DMS53 treated with DMSO at 0.1 percent for 48 hours (cell line): ENCODE measurements around the gene DCAF17.
"Not testable (repeated sequence)": the region's sequence is repeated elsewhere in the genome, so short reads cannot be mapped to it uniquely, and the experiment has no call there.

ENCODE experiments used
- DNase-seq: peaks from one replicate; lab custom pipeline; 2025; ENCODE audit not compliant: unreplicated experiment; lab: John Stamatoyannopoulos, UW

The DCAF17 gene

DNA sequence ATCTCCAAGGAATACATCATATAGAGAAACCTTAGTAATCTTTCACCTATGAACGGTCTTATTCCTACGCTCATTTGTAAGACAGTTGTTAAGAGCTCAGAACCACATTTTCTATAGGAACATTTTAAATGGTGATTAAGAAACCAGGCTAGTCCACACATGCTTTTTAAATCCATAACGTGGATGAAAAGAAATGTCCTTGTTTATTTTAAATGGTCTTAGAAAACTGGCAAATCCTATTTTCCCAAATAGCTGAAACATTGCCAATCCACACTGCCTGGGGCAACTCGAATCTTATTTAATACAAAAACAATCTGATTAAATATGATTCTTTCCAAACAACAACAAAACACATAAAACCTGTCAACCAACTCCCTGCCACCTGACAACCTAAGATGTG is 23.9 kb upstream of the DCAF17 start:
- DNase-seq: no peak

GRCh38 chr2:171410624-171411023 is 23.4 kb upstream of the DCAF17 start:
- DNase-seq: no peak

- no peak for DNase-seq
Measured at GRCh38 chr2:171411214-171411613, 22.8 kb upstream of the DCAF17 start.

DNA sequence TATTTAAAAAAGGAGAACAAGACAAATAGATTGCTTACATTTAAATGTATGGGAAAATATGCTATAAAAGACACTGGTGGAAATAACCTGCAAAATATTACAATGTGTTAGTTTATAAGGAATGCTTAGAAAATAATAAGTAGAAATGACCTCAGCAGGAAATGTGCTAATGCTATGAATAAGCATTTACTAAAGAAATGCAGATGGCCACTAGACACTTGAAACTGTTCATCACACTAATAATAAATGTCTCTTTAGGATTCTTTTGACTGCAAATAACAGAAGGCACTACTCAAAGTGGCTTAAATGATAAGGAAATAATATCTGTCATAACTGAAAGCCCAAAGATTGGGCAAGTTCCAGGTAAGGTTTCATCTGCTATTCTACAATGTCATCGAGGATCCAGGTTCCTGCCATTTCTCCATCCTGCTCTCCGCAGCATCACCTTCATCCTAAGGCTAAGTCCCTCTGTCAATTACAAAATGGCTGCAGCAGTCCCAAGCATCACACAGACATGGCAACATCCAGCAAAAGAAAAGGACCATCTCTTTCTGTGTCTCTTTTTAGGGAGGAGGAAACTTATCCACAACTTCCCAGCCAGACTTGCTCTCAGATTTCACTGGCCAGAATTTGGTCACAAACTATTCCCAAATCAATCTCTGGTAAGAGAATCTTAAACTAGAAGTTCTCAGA is 22.1 kb upstream of the DCAF17 start:
- no peak for DNase-seq

DNA sequence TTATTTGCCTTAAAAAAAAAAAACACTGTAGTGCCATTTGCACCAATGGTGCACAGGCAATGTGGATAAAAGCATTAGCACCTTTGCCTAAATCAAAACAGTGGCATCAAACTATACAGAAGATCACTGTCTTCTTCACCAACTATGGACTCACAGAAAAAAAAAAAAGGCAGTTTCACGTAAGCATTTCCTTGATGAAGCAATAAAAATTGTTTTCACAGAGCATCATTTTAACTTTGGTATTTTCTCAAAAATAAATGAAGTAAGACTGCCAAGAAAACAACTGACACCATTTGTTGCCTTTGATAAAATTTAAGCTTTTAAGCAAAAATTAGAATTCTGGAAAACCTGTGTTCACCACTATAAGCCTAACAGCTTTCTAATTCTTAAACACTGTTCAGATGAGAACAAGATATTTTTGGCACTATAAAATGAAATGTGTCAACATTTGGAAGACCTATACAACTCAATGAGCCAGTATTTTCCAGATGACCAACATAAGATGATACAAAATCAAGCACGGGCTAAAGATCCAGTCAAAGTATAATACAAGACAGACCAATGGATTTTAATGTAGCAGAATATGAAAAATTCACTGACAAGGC is 21.4 kb upstream of the DCAF17 start:
- DNase-seq: no peak

- not testable (repeated sequence) for DNase-seq
Measured at GRCh38 chr2:171414645-171415044, 19.4 kb upstream of the DCAF17 start.

DNA sequence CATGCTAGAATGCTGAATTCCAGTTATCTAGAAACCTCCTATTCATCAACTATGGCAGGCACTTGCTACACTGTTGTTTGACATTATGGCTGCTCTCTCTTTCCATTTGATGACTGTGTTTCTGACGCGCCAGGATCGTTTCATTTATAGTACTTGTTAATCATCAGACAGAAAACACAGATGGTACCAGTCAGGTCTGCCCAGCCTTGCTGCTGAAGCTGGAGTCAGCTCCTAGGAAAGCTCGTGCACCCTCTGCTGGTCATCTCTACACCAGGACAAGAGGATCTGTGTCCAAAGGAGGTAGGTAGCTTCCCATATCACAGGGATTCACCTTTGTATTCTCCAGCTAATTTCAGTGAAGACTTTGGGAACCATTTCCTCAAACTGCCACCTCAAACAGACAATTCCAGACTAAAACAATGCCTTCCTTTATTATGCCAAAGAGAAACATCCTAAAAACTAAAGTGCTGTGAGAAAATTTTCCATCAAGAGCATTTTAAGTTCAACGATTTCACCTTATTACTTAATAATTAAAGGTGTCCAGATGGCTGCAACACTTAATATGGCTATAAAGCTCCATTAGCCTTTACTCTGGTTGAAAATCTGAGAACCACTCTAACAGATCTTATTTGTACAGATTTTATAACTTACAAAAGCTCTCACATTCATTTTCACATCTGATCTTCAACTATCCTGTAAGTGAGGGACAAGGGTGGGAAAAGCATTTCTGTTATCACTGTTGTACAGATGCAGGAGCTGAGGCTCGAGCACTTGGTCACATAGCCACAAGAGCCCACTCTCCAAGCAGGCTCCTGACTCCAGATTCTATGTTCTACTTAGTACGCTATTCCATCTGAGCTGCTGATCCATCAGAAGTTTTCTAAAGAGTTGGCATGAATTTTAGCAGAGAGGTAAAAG is 17.8 kb upstream of the DCAF17 start:
- DNase-seq: peak; percentile 97

DNA sequence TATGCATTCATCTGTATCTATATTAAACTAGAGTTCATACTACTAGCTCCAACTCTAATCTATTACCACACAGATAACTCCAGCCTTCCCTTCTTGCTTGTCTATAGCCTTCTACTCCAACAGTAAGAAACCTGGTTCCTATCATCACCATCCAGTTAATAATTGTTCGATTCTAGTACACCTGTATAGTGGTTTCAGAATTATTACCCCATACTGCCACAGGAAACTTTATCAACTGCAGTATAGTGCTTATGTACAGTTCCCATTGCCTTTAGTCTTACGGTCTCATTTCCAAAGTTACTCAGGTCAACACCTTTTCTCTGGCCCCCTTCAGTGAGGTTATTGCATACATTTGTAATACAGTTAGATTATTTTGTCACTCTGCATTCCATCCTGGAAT is 14.7 kb upstream of the DCAF17 start:
- no peak for DNase-seq

- no peak for DNase-seq
Measured at GRCh38 chr2:171420728-171421563, 13.1 kb upstream of the DCAF17 start.

DNA sequence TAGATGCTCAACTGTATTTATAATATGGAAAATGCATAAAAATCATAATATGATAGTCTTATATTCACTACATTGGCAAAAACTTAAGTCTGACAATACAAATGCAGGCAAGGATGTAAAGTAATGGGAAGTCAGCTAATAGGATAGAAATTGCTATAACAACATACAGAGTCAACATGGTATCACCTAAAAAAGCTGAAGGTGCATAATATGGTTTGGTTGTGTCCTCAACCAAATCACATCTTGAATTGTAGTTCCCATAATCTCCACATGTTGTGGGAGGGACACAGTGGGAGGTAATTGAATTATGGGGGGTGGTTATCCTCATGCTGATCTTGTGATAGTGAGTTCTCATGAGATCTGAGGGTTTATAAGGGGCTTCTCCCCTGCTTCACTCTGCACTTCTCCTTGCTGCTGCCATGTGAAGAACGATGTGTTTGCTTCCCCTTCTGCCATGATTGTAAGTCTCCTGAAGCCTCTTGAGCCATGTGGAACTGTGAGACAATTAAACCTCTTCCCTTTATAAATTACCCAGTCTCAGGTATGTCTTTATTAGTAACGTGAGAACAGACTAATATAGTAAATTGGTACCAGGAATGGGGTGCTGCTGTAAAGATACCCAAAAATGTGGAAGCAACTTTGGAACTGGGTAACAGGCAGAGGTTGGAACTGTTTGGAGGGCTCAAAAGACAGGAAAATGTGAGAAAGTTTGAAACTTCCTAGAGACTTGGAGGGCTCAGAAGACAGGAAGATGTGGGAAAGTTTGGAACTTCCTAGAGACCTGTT is 11.1 kb upstream of the DCAF17 start:
- not testable (repeated sequence) for DNase-seq

DNA sequence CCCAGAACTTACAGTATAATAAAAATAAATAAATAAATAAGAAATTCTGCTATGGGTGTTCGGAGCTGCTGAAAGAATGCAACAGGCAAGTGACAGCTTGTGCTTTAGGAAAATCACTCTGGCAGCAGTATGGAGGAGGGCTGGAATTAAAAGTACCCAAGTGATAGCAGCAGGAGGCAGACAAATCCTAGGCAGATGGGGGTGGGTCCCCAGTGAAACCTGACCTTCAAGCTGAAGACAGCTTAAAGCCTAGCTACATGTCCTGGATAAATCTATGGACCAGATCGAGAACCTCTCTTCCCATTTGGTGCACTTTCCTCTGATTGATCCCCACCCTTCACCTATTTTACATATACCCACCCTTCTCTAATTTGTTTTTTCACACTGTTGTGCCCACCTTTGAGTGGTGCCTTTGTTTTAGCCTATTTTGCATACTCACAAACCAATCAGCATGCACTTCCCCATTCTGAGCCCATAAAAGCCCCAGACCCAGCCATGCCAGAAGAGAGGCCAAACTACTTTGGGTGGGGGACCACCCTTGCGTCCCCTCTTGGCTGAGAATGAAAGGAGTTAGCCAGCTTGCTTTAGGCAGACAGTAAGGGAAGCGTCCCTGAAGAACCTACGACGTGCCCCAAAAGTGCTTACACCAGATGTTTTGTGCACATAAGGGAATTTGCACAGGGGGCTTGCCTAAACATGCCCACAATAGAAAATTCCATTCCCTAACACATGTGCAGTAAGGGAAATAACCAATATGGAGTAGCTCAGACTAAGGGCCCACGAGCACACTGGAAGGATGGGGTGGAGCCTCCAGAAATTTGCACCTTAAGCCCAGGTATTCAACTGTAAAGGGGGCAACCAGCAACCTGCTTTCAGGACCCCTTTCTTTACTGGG is 3.3 kb upstream of the DCAF17 start:
- no peak for DNase-seq

DNA sequence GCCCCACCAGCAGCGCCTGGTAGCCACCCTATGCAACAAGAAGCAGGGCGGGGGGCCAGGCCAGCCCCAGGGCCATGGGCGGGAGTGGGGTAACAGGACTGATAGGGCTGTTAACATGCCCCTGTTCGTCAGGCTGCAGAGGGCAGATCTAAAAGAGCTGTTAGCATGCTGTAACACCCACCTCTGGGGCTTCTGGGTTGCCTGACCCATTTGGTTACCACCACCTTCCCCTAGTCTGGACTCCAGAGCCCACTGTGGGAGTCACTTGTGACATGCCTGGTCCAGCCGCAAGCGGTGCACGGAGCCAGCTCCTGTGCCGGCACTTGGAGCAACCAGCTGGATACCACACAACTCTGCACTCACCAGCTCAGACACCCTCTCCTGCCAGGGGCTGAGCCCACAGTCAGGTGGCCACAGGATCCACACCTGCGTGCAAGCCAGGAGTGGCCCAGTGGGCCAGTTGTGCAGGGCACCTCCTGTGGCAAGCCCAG is 2.3 kb upstream of the DCAF17 start:
- no peak for DNase-seq

DNA sequence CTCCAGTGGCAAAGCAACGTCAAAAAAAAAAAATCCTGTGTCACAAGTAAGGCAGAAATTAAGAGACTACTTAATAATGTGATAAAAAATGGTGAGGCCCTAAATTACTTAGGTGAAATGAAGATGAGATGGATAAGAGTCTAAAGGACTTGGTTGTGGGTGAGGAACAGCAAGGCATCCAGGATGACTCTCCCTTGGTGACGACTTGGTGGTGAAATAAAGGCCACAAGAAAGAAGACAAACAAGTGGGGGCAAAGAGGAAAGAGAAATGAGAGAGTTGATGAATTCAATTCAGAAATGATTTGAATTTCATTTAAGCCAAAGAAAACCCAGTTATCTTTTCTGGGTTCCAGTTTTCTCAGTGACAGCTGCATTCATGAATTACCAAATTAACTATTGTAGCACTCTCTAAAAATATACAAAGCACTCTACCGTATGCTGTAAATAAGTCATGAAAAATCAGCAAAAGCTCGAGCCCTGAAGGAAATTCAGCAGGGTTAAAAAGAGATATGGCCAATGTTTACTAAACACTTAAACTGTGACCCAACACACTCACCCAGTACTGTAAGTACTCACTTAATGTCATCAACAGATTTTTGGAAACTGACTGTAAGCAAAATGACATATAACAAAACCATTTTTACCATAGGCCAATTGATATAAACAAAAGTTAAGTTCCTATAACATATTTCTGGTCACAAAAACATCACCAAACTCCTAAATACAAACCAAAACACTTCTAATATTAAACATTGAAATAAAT is 1.6 kb upstream of the DCAF17 start:
- DNase-seq: no peak

DNA sequence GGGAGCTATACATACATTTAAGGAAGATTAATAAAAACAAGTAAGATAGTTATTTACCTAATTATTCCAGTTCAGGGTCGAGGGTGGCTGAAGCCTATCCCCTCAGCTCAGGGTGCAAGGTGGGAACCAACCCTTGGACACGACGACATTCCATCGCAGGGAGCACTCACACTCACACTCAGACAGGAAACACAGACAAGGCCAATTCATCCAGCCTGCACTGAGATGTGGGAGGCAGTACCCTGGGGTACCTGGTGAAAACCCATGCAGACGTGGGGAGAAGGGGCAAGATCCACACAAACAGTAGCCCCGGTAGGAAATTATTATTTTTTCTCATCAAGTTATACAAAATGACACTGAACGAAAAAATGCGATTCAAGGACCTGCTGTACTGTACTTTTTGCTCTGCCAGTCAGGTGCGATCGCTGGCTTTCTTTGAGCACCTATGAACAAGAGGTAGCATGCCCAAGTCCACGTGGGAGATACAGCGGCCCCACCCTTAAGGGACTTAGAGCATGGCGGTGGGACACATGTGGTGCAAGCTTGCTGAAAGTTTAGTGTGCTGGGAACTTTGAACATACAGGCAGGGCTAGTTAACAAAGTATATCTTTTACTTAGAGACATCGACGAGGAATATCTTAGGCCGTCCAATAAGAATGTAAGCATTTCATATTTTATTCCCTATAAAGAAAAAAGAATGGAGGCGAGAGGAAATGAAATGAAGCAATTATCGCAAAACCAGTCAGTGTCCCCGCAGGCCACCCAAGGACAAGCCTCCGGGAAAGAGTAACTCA is 860 bp upstream of the DCAF17 start:
- DNase-seq: peak; percentile 65

- no peak for DNase-seq
Measured at GRCh38 chr2:171433763-171434012, 338 bp upstream of the DCAF17 start, which contains the start of gene METTL8. Gene METTL8 (minus strand): TSS chr2:171433990. CDS start chr2:171392185, 41,805 bp downstream.

- no peak for DNase-seq
Measured at GRCh38 chr2:171436307-171436706, 2.3 kb downstream of the DCAF17 start.

GRCh38 chr2:171441470-171441869 is 7.4 kb downstream of the DCAF17 start:
- DNase-seq: no peak

DNA sequence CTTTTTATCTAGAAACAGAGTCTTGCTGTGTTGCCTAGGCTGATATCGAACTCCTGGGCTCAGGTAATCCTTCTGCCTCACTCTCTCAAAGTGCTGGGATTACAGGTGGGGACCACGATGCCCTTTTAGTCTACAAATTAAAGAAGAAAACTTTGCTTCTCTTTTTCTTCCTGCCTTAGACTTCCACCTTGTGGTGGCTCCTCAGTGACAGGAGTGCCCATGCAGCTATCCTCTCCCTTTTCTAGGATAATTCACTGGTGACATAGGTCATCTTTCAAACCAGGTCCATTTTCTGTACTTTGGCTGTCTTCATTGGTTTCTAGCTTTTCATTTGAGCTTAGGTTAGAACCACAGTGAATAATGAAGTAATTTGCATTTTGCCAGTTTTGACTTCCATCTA is 13.6 kb downstream of the DCAF17 start:
- no peak for DNase-seq
